Measurements from ENCODE around the gene RPP40.
A peak's percentile ranks its signal among the peaks of the same experiment; 100 is the strongest.

The RPP40 gene

GRCh38 chr6:5029609-5030008 lies 25.8 kb upstream of the RPP40 start:
- Histone ChIP-seq H3K4me2 (ENCODE audit: low read length) (no peak overlapping the region), H3K79me2 (ENCODE audit: control insufficient read depth, insufficient read depth, low read length, poor library complexity) (no peaks in the 10 kb centered on the region), H4K8ac (ENCODE audit: low read depth, low read length) (no peak overlapping the region), H3K18ac (ENCODE audit: low read length) (no peak overlapping the region), H3K4ac (ENCODE audit: low read depth, low read length) (no peak overlapping the region), H3K4me1 (ENCODE audit: control insufficient read depth in 1 of 2, insufficient read depth in 2 of 2, low read length in 2 of 2) (peaks cover 14 to 19% of the 10 kb centered on the region in 2 experiments), H3K23ac (ENCODE audit: low read length) (no peak overlapping the region), H2BK5ac (ENCODE audit: low read depth, low read length, poor library complexity) (no peak overlapping the region), H2BK120ac (ENCODE audit: insufficient read depth, low read length, poor library complexity) (no peak overlapping the region), H3K27me3 (ENCODE audit: insufficient read depth, low read length) (no peaks in the 10 kb centered on the region), H2AFZ (ENCODE audit: insufficient read depth, low read length, poor library complexity) (no peak overlapping the region), H3K14ac (ENCODE audit: low read length) (no peak overlapping the region), H3K36me3 (ENCODE audit: control insufficient read depth in 1 of 2, insufficient read depth in 2 of 2, low read length in 2 of 2) (no peaks in the 10 kb centered on the region), H3K9me3 (ENCODE audit: insufficient read depth, low read depth, low read length) (no peaks in the 10 kb centered on the region), H2AK5ac (ENCODE audit: low read length) (no peak overlapping the region), H3K4me3 (ENCODE audit: low read depth, low read length) (no peak overlapping the region), H4K12ac (ENCODE audit: low read depth, low read length) (no peak overlapping the region), H3K79me1 (ENCODE audit: low read length) (peaks cover 8% of the 10 kb centered on the region), H2BK12ac (ENCODE audit: low read length) (no peak overlapping the region), H4K91ac (ENCODE audit: low read depth, low read length) (no peak overlapping the region), H3K9ac (ENCODE audit: low read length) (no peak overlapping the region), H3K27ac (ENCODE audit: low read depth, low read length) (no peak overlapping the region)
- no peak for DNase-seq
- WGBS (ENCODE audit: extremely low coverage, insufficient coverage, insufficient read length), result no CpG with 5 or more reads among the region's 5 CpGs

DNA sequence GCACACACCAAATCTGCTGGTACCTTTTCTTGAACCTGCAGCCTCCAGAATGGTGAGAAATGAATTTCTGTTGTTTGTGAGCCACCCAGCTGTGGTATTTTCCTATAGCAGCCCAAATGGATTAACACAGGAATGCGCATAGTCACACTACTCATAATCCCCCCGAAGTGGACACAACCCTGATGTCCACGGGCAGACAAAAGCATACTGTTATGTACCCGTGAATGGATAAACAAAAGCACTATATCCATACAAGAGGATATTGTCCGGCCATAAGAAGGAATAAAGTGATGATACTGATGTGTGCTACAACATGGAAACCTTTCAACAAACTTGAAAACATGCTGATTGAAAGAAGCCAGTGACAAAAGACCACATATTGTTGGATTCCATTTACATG lies 25.1 kb upstream of the RPP40 start:
- H3K4ac ChIP-seq (ENCODE audit: low read depth, low read length), result no peak overlapping the region
- no peak overlapping the region for H3K27ac ChIP-seq (ENCODE audit: low read depth, low read length)
- H3K14ac ChIP-seq (ENCODE audit: low read length), result no peak overlapping the region
- H3K4me3 ChIP-seq (ENCODE audit: low read depth, low read length), result no peak overlapping the region
- peaks cover 8% of the 10 kb centered on the region for H3K79me1 ChIP-seq (ENCODE audit: low read length)
- no peak overlapping the region for H4K91ac ChIP-seq (ENCODE audit: low read depth, low read length)
- WGBS (ENCODE audit: extremely low coverage, insufficient coverage, insufficient read length), result no CpG with 5 or more reads among the region's 5 CpGs
- H3K9me3 ChIP-seq (ENCODE audit: insufficient read depth, low read depth, low read length), result no peaks in the 10 kb centered on the region
- H3K23ac ChIP-seq (ENCODE audit: low read length), result no peak overlapping the region
- peaks cover 9 to 13% of the 10 kb centered on the region in 2 experiments for H3K4me1 ChIP-seq (ENCODE audit: control insufficient read depth in 1 of 2, insufficient read depth in 2 of 2, low read length in 2 of 2)
- H2BK5ac ChIP-seq (ENCODE audit: low read depth, low read length, poor library complexity), result no peak overlapping the region
- no peak for DNase-seq
- H3K4me2 ChIP-seq (ENCODE audit: low read length), result no peak overlapping the region
- H3K79me2 ChIP-seq (ENCODE audit: control insufficient read depth, insufficient read depth, low read length, poor library complexity), result no peaks in the 10 kb centered on the region
- H2AFZ ChIP-seq (ENCODE audit: insufficient read depth, low read length, poor library complexity), result no peak overlapping the region
- H3K27me3 ChIP-seq (ENCODE audit: insufficient read depth, low read length), result no peaks in the 10 kb centered on the region
- H4K8ac ChIP-seq (ENCODE audit: low read depth, low read length), result no peak overlapping the region
- no peak overlapping the region for H3K9ac ChIP-seq (ENCODE audit: low read length)
- no peaks in the 10 kb centered on the region for H3K36me3 ChIP-seq (ENCODE audit: control insufficient read depth in 1 of 2, insufficient read depth in 2 of 2, low read length in 2 of 2)
- H4K12ac ChIP-seq (ENCODE audit: low read depth, low read length), result no peak overlapping the region
- no peak overlapping the region for H2BK12ac ChIP-seq (ENCODE audit: low read length)
- no peak overlapping the region for H2AK5ac ChIP-seq (ENCODE audit: low read length)
- H3K18ac ChIP-seq (ENCODE audit: low read length), result no peak overlapping the region
- no peak overlapping the region for H2BK120ac ChIP-seq (ENCODE audit: insufficient read depth, low read length, poor library complexity)

- no peaks in the 10 kb centered on the region for H3K79me2 ChIP-seq (ENCODE audit: control insufficient read depth, insufficient read depth, low read length, poor library complexity)
- H3K9me3 ChIP-seq (ENCODE audit: insufficient read depth, low read depth, low read length), result no peaks in the 10 kb centered on the region
- no peak overlapping the region for H4K91ac ChIP-seq (ENCODE audit: low read depth, low read length)
- no peak overlapping the region for H3K4me3 ChIP-seq (ENCODE audit: low read depth, low read length)
- no peak overlapping the region for H3K23ac ChIP-seq (ENCODE audit: low read length)
- H2BK5ac ChIP-seq (ENCODE audit: low read depth, low read length, poor library complexity), result no peak overlapping the region
- H3K27me3 ChIP-seq (ENCODE audit: insufficient read depth, low read length), result no peaks in the 10 kb centered on the region
- H4K8ac ChIP-seq (ENCODE audit: low read depth, low read length), result no peak overlapping the region
- peaks cover 8% of the 10 kb centered on the region for H3K79me1 ChIP-seq (ENCODE audit: low read length)
- H3K4me1 ChIP-seq (ENCODE audit: control insufficient read depth in 1 of 2, insufficient read depth in 2 of 2, low read length in 2 of 2), result peaks cover 3 to 7% of the 10 kb centered on the region in 2 experiments
- no peak overlapping the region for H3K27ac ChIP-seq (ENCODE audit: low read depth, low read length)
- no peak overlapping the region for H4K12ac ChIP-seq (ENCODE audit: low read depth, low read length)
- H3K18ac ChIP-seq (ENCODE audit: low read length), result no peak overlapping the region
- WGBS (ENCODE audit: extremely low coverage, insufficient coverage, insufficient read length), result no CpG with 5 or more reads among the region's 7 CpGs
- H2BK120ac ChIP-seq (ENCODE audit: insufficient read depth, low read length, poor library complexity), result no peak overlapping the region
- no peak for DNase-seq
- H2AFZ ChIP-seq (ENCODE audit: insufficient read depth, low read length, poor library complexity), result no peak overlapping the region
- H2BK12ac ChIP-seq (ENCODE audit: low read length), result no peak overlapping the region
- H3K36me3 ChIP-seq (ENCODE audit: control insufficient read depth in 1 of 2, insufficient read depth in 2 of 2, low read length in 2 of 2), result no peaks in the 10 kb centered on the region
- H3K9ac ChIP-seq (ENCODE audit: low read length), result no peak overlapping the region
- H3K4me2 ChIP-seq (ENCODE audit: low read length), result no peak overlapping the region
- H3K4ac ChIP-seq (ENCODE audit: low read depth, low read length), result no peak overlapping the region
- H2AK5ac ChIP-seq (ENCODE audit: low read length), result no peak overlapping the region
- H3K14ac ChIP-seq (ENCODE audit: low read length), result no peak overlapping the region
These were observed 24.5 kb upstream of the RPP40 start for GRCh38 chr6:5028301-5028700.

GRCh38 chr6:5025911-5026819 lies 22.3 kb upstream of the RPP40 start:
- Histone ChIP-seq H3K4ac (ENCODE audit: low read depth, low read length) (no peak overlapping the region), H3K18ac (ENCODE audit: low read length) (no peak overlapping the region), H4K12ac (ENCODE audit: low read depth, low read length) (peak overlapping the region; percentile 14), H2BK5ac (ENCODE audit: low read depth, low read length, poor library complexity) (peak overlapping the region; percentile 20), H3K4me1 (ENCODE audit: control insufficient read depth in 1 of 2, insufficient read depth in 2 of 2, low read length in 2 of 2) (peaks cover 3 to 6% of the 10 kb centered on the region in 2 experiments), H2BK12ac (ENCODE audit: low read length) (peak overlapping the region; percentile 46), H2AFZ (ENCODE audit: insufficient read depth, low read length, poor library complexity) (peak overlapping the region; percentile 50), H3K36me3 (ENCODE audit: control insufficient read depth in 1 of 2, insufficient read depth in 2 of 2, low read length in 2 of 2) (no peaks in the 10 kb centered on the region), H3K79me2 (ENCODE audit: control insufficient read depth, insufficient read depth, low read length, poor library complexity) (no peaks in the 10 kb centered on the region), H3K9ac (ENCODE audit: low read length) (peak overlapping the region; percentile 60), H3K4me3 (ENCODE audit: low read depth, low read length) (peak overlapping the region; percentile 52), H3K9me3 (ENCODE audit: insufficient read depth, low read depth, low read length) (no peaks in the 10 kb centered on the region), H3K23ac (ENCODE audit: low read length) (no peak overlapping the region), H3K4me2 (ENCODE audit: low read length) (peak overlapping the region; percentile 81), H3K27me3 (ENCODE audit: insufficient read depth, low read length) (no peaks in the 10 kb centered on the region), H3K27ac (ENCODE audit: low read depth, low read length) (peak overlapping the region; percentile 6), H2AK5ac (ENCODE audit: low read length) (no peak overlapping the region), H4K91ac (ENCODE audit: low read depth, low read length) (peak overlapping the region; percentile 70), H3K79me1 (ENCODE audit: low read length) (peaks cover 8% of the 10 kb centered on the region), H2BK120ac (ENCODE audit: insufficient read depth, low read length, poor library complexity) (peak overlapping the region; percentile 26), H4K8ac (ENCODE audit: low read depth, low read length) (peak overlapping the region; percentile 83), H3K14ac (ENCODE audit: low read length) (peak overlapping the region; percentile 36)
- no CpG with 5 or more reads among the region's 35 CpGs for WGBS (ENCODE audit: extremely low coverage, insufficient coverage, insufficient read length)
- peak; percentile 31 to 55 for DNase-seq
